NB4 (cell line): ENCODE data around the gene TBC1D22A.

ENCODE experiments used
- MYC ChIP-seq: IDR thresholded peaks from 2 replicates; pipeline ENCODE4 v1.6.1; 2011; ENCODE audit warnings: low read depth, low read length
- POLR2A ChIP-seq: IDR thresholded peaks from 2 replicates; pipeline ENCODE4 v1.6.1; 2011; ENCODE audit warnings: mild to moderate bottlenecking; ENCODE audit not compliant: insufficient read length; ENCODE audit errors: extremely low read depth
- TF ChIP-seq, protein P1 (sequence below): IDR thresholded peaks from one replicate; pipeline ENCODE4 v1.5.1; 2012; ENCODE audit warnings: low read depth, low read length
- TF ChIP-seq, protein P2 (sequence below): IDR thresholded peaks from 2 replicates; pipeline ENCODE4 v1.6.1; 2011; ENCODE audit warnings: low read depth, low read length

DNA sequence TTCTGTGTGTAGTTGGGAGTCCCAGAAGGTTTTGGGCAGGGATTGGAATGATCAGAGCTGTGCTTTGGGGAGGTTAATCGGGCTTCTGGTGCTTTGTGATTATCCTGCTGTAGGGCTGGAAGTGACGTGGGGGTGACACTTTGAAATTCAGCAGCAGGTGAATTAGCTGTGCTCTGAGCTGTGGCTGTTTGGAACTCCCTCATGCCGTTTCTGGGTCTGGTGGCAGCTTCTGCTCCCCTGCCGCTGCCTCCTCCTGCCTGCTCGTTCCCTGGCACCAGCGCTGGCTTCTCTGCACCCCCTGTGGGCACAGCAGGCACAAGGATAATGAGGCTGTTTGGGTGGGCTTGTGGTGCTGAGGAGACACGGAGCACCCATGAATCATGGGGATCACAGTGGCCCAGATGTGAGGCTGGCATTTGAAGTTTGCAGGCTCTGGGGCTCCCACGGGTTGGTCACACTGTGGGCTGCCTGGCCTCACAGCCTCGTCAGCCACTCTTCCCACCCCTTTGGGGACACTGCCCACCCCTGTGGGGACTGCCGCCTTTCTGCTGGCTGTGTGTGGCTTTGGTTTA is 49.7 kb downstream of the TBC1D22A start:
- TF ChIP-seq, protein P1, sequence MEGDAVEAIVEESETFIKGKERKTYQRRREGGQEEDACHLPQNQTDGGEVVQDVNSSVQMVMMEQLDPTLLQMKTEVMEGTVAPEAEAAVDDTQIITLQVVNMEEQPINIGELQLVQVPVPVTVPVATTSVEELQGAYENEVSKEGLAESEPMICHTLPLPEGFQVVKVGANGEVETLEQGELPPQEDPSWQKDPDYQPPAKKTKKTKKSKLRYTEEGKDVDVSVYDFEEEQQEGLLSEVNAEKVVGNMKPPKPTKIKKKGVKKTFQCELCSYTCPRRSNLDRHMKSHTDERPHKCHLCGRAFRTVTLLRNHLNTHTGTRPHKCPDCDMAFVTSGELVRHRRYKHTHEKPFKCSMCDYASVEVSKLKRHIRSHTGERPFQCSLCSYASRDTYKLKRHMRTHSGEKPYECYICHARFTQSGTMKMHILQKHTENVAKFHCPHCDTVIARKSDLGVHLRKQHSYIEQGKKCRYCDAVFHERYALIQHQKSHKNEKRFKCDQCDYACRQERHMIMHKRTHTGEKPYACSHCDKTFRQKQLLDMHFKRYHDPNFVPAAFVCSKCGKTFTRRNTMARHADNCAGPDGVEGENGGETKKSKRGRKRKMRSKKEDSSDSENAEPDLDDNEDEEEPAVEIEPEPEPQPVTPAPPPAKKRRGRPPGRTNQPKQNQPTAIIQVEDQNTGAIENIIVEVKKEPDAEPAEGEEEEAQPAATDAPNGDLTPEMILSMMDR = no peak
- TF ChIP-seq POLR2A = no peak
- no peak for TF ChIP-seq MYC
- TF ChIP-seq, protein P2, sequence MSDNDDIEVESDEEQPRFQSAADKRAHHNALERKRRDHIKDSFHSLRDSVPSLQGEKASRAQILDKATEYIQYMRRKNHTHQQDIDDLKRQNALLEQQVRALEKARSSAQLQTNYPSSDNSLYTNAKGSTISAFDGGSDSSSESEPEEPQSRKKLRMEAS = no peak
